Gastroesophageal sphincter (tissue), 3 donors: ENCODE measurements around the gene HINFP.

ENCODE experiments used
- CTCF ChIP-seq, 4 experiments: fragments of 200-600 bp in 2 of 4; fragments of 450-650 bp in 2 of 4; sonication (generic) in 1 of 4; IDR thresholded peaks; one replicate each; pipeline ENCODE4 v1.5.1; 2017 to 2019; ENCODE audit warnings: antibody characterized with exemption in 4 of 4, mild to moderate bottlenecking in 2 of 4, moderate library complexity in 2 of 4
- POLR2A ChIP-seq, 2 donors: fragments of 450-650 bp; IDR thresholded peaks; one replicate each; pipeline ENCODE4 v1.6.1; 2017; ENCODE audit warnings: antibody characterized with exemption in 2 of 2, mild to moderate bottlenecking in 2 of 2, moderate library complexity in 1 of 2
- POLR2AphosphoS5 ChIP-seq: sonication (generic); formaldehyde crosslinking; IDR thresholded peaks from one replicate; pipeline ENCODE4 v1.6.1; 2017; ENCODE audit warnings: antibody characterized with exemption

GRCh38 chr11:119147604-119148333, 26.4 kb downstream of the HINFP start:
- TF ChIP-seq CTCF (IDR thresholded peaks at IDR 0.05) = no peak
- no peak for TF ChIP-seq POLR2A (IDR thresholded peaks at IDR 0.05)
- no peak for TF ChIP-seq POLR2AphosphoS5
